ENCODE data around the gene SNX4. TPM values are rescaled to one million over a fixed set of nuclear protein-coding genes. Genes with fewer than 3 reads are reported as not detected.

The SNX4 gene
- total and polyA plus RNA-seq, 4 donors, result 25.9 to 54.6 (median 35.2) TPM

DNA sequence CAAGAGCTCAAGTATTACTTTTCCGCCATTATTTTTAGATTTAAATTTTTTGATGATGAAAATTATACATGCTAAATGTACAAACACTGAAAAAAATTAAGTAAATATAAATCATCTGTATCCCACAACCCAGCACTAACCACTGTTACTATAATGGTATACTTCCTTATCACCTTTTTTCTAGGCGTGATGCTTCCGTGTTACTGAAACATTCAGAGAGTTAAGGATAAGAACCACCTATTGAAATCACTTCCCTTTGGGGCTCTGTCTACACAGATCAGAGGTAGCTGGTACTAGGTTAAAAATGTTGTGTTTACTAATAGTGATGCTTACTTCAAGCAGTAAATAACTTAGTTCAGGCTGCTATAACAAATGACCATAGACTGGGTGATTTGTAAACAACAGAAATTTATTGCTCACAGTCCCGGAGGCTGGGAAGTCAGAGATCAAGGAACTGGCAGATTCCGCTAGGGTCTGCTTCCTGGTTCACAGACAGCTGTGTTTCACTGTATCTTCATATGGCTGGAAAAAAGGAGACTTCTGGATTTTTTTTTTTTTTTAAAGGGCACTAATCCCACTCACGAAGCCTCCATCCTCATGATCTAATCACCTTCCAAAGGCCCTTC is 6.4 kb downstream of the SNX4 start:
- Histone ChIP-seq H3K9me3 (ENCODE audit: control insufficient read depth in 4 of 4, low read length in 3 of 4) (no peaks in the 10 kb centered on the region), H3K27me3 (ENCODE audit: control insufficient read depth in 4 of 4, insufficient read depth in 4 of 4, low read length in 3 of 4) (no peaks in the 10 kb centered on the region), H3K9ac (ENCODE audit: low read depth in 1 of 2, low read length in 2 of 2) (no peak overlapping the region), H3K27ac (ENCODE audit: low read depth in 1 of 2, low read length in 2 of 2) (no peak overlapping the region), H3K4me1 (ENCODE audit: control insufficient read depth in 4 of 4, insufficient read depth in 4 of 4, low read length in 3 of 4) (peaks cover 0 to 7% (median under 1%) of the 10 kb centered on the region in 4 donors), H3K4me3 (ENCODE audit: low read depth in 1 of 3, low read length in 3 of 3) (no peak overlapping the region), H3K36me3 (ENCODE audit: control insufficient read depth in 4 of 4, insufficient read depth in 3 of 4, low read depth in 1 of 4, low read length in 3 of 4) (peaks cover 2 to 18% (median 7%) of the 10 kb centered on the region in 4 donors)
- no peak for TF ChIP-seq TAF1 (conservative IDR thresholded peaks at IDR 0.05)
- TF ChIP-seq, protein P1, sequence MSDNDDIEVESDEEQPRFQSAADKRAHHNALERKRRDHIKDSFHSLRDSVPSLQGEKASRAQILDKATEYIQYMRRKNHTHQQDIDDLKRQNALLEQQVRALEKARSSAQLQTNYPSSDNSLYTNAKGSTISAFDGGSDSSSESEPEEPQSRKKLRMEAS (IDR thresholded peaks at IDR 0.05), result no peak
- no peak for TF ChIP-seq GABPA (IDR thresholded peaks at IDR 0.05 in 1 of 2, conservative IDR thresholded peaks at IDR 0.05 in 1 of 2)
- TF ChIP-seq, protein P2, sequence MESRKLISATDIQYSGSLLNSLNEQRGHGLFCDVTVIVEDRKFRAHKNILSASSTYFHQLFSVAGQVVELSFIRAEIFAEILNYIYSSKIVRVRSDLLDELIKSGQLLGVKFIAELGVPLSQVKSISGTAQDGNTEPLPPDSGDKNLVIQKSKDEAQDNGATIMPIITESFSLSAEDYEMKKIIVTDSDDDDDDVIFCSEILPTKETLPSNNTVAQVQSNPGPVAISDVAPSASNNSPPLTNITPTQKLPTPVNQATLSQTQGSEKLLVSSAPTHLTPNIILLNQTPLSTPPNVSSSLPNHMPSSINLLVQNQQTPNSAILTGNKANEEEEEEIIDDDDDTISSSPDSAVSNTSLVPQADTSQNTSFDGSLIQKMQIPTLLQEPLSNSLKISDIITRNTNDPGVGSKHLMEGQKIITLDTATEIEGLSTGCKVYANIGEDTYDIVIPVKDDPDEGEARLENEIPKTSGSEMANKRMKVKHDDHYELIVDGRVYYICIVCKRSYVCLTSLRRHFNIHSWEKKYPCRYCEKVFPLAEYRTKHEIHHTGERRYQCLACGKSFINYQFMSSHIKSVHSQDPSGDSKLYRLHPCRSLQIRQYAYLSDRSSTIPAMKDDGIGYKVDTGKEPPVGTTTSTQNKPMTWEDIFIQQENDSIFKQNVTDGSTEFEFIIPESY (IDR thresholded peaks at IDR 0.05), result no peak
- no peak for TF ChIP-seq RAD21 (IDR thresholded peaks at IDR 0.05)
- TF ChIP-seq FOXA1 (IDR thresholded peaks at IDR 0.05), result no peak
- no peak for DNase-seq (ENCODE audit: low spot score)
- 73% methylated on average over 6 of the region's 6 CpGs for WGBS

DNA sequence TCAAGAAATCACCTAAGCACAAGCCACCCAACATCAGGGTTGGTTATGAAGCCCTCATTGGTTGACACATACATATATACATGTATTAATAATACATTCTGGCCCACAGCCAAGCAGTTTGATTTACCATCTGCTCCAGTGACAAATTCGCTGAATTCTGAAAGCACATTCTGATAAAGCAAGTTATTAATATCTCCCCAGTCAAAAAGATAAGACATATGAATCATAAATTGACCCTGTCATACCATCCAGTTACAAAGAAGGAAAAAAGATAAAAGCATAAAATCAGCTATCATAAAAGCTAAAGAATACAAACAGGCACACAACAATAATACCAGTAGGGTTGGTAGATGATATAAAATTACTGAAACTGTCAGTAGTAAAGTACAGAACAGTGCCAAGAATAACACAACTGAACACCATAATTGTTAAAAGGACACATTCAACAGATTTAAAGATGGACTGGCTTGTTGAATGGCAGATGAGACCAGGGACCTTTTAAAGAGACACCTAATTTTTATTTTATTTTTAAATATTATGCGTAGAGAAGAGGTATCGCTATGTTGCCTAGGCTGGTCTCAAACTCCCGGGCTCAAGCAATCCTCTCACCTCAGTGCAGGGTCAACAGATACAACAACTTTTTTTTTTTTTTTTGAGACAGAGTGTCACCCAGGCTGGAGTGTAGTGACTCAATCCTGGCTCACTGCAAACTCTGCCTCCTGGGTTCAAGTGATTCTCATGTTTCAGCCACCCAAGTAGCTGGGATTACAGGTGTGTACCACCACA is 7.7 kb downstream of the SNX4 start:
- DNase-seq (ENCODE audit: low spot score), result no peak
- TF ChIP-seq YY1 (IDR thresholded peaks at IDR 0.05) (no peak), GABPA (IDR thresholded peaks at IDR 0.05 in 1 of 2, conservative IDR thresholded peaks at IDR 0.05 in 1 of 2) (no peak), RAD21 (IDR thresholded peaks at IDR 0.05) (no peak)
- TF ChIP-seq, protein P3, sequence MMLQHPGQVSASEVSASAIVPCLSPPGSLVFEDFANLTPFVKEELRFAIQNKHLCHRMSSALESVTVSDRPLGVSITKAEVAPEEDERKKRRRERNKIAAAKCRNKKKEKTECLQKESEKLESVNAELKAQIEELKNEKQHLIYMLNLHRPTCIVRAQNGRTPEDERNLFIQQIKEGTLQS (IDR thresholded peaks at IDR 0.05), result no peak
- H3K27ac ChIP-seq (ENCODE audit: low read depth in 1 of 2, low read length in 2 of 2), result no peak overlapping the region
- H3K27me3 ChIP-seq (ENCODE audit: control insufficient read depth in 4 of 4, insufficient read depth in 4 of 4, low read length in 3 of 4), result no peaks in the 10 kb centered on the region
- no peaks in the 10 kb centered on the region for H3K4me1 ChIP-seq (ENCODE audit: control insufficient read depth in 4 of 4, insufficient read depth in 4 of 4, low read length in 3 of 4)
- H3K9me3 ChIP-seq (ENCODE audit: control insufficient read depth in 4 of 4, low read length in 3 of 4), result no peaks in the 10 kb centered on the region
- H3K36me3 ChIP-seq (ENCODE audit: control insufficient read depth in 4 of 4, insufficient read depth in 3 of 4, low read depth in 1 of 4, low read length in 3 of 4), result peaks cover 2 to 21% (median 8%) of the 10 kb centered on the region in 4 donors
- H3K4me3 ChIP-seq (ENCODE audit: low read depth in 1 of 3, low read length in 3 of 3), result no peak overlapping the region
- H3K9ac ChIP-seq (ENCODE audit: low read depth in 1 of 2, low read length in 2 of 2), result no peak overlapping the region
- WGBS, result 86% methylated on average over 4 of the region's 4 CpGs

DNA sequence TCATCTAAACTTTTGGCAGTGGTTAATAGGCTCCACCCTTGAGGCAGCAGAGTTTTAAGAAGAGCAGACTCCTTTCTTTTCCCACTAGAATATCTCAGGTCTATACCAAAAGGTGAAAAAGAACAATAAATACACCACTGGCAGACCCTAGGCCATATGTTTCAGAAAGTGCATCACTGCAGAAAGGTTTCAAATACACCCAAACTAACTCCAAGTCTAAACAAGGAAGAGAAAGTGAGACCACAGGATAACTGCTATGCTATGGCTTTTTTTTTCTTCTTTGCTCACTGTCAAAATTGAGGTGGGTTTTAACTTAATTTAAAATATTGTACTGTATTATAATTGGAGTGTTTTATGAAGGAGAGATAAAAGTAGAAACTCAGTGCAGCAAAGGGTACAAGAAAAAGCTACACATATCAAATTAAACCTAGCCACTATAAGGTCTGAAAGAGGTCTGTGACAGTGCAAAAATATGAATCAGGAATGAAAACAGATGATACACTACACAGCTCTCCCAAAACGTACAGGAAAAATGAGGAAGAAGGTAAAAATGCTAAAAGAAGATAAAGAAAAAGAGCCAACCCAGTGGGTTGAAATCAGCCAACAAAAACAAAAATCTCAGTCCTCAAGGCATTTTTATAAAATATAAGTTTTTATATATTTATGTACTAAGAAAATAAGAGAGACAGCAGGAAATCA is 8.4 kb downstream of the SNX4 start:
- Histone ChIP-seq H3K9ac (ENCODE audit: low read depth in 1 of 2, low read length in 2 of 2) (no peak overlapping the region), H3K9me3 (ENCODE audit: control insufficient read depth in 4 of 4, low read length in 3 of 4) (no peaks in the 10 kb centered on the region), H3K4me3 (ENCODE audit: low read depth in 1 of 3, low read length in 3 of 3) (no peak overlapping the region), H3K36me3 (ENCODE audit: control insufficient read depth in 4 of 4, insufficient read depth in 3 of 4, low read depth in 1 of 4, low read length in 3 of 4) (peaks cover 2 to 22% (median 10%) of the 10 kb centered on the region in 4 donors), H3K27ac (ENCODE audit: low read depth in 1 of 2, low read length in 2 of 2) (no peak overlapping the region), H3K27me3 (ENCODE audit: control insufficient read depth in 4 of 4, insufficient read depth in 4 of 4, low read length in 3 of 4) (no peaks in the 10 kb centered on the region), H3K4me1 (ENCODE audit: control insufficient read depth in 4 of 4, insufficient read depth in 4 of 4, low read length in 3 of 4) (no peaks in the 10 kb centered on the region)
- DNase-seq (ENCODE audit: low spot score), result no peak
- WGBS, result 59% methylated on average over 1 of the region's 1 CpG
- TF ChIP-seq RXRA (IDR thresholded peaks at IDR 0.05), result no peak
- no peak for TF ChIP-seq NR2F2 (IDR thresholded peaks at IDR 0.05)
- TF ChIP-seq YY1 (IDR thresholded peaks at IDR 0.05), result no peak
- no peak for TF ChIP-seq TAF1 (conservative IDR thresholded peaks at IDR 0.05)
- TF ChIP-seq GABPA (IDR thresholded peaks at IDR 0.05 in 1 of 2, conservative IDR thresholded peaks at IDR 0.05 in 1 of 2), result no peak
- no peak for TF ChIP-seq HNF4G (IDR thresholded peaks at IDR 0.05)
- no peak for TF ChIP-seq HNF4A (conservative IDR thresholded peaks at IDR 0.05)
- TF ChIP-seq EGR1 (IDR thresholded peaks at IDR 0.05; ENCODE audit: low read depth in 2 of 2), result no peak
- TF ChIP-seq FOXA2 (IDR thresholded peaks at IDR 0.05), result no peak
- TF ChIP-seq, protein P1 (IDR thresholded peaks at IDR 0.05), result no peak
- TF ChIP-seq RAD21 (IDR thresholded peaks at IDR 0.05), result no peak
- TF ChIP-seq, protein P2 (IDR thresholded peaks at IDR 0.05), result no peak
- TF ChIP-seq, protein P4, sequence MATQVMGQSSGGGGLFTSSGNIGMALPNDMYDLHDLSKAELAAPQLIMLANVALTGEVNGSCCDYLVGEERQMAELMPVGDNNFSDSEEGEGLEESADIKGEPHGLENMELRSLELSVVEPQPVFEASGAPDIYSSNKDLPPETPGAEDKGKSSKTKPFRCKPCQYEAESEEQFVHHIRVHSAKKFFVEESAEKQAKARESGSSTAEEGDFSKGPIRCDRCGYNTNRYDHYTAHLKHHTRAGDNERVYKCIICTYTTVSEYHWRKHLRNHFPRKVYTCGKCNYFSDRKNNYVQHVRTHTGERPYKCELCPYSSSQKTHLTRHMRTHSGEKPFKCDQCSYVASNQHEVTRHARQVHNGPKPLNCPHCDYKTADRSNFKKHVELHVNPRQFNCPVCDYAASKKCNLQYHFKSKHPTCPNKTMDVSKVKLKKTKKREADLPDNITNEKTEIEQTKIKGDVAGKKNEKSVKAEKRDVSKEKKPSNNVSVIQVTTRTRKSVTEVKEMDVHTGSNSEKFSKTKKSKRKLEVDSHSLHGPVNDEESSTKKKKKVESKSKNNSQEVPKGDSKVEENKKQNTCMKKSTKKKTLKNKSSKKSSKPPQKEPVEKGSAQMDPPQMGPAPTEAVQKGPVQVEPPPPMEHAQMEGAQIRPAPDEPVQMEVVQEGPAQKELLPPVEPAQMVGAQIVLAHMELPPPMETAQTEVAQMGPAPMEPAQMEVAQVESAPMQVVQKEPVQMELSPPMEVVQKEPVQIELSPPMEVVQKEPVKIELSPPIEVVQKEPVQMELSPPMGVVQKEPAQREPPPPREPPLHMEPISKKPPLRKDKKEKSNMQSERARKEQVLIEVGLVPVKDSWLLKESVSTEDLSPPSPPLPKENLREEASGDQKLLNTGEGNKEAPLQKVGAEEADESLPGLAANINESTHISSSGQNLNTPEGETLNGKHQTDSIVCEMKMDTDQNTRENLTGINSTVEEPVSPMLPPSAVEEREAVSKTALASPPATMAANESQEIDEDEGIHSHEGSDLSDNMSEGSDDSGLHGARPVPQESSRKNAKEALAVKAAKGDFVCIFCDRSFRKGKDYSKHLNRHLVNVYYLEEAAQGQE (IDR thresholded peaks at IDR 0.05), result no peak
- TF ChIP-seq, protein P3 (IDR thresholded peaks at IDR 0.05), result no peak
